Esophagus squamous epithelium (tissue), 5 donors: Measurements from ENCODE around the gene LRRC26. TPM values are rescaled to one million over a fixed set of nuclear protein-coding genes. Genes with fewer than 3 reads are reported as not detected.

Experiments
- DNase-seq: peaks from one replicate; lab custom pipeline; 2025; lab: John Stamatoyannopoulos, UW
- H3K27ac ChIP-seq, 4 donors: fragments of 200-600 bp; sonication (generic); one replicate each; pipeline ENCODE4 v1.5.1; 2016 to 2019; ENCODE audit warnings: mild to moderate bottlenecking in 1 of 4
- H3K27me3 ChIP-seq, 4 donors: fragments of 200-600 bp; sonication (generic); 1 replicate in 3 of 4; 2 replicates in 1 of 4; pipeline versions ENCODE4 v1.5.1 to v1.6.0; 2017 to 2021; ENCODE audit warnings: antibody characterized with exemption in 1 of 4
- H3K36me3 ChIP-seq, 3 donors: fragments of 200-600 bp; sonication (generic); one replicate each; pipeline ENCODE4 v1.5.1; 2016 to 2019
- H3K4me1 ChIP-seq, 3 donors: fragments of 200-600 bp; sonication (generic); one replicate each; pipeline ENCODE4 v1.5.1; 2017 to 2019
- H3K4me3 ChIP-seq, 4 donors: fragments of 200-600 bp; sonication (generic); 1 replicate in 3 of 4; 2 replicates in 1 of 4; pipeline ENCODE4 v1.5.1; 2016 to 2019; ENCODE audit warnings: mild to moderate bottlenecking in 2 of 4, moderate library complexity in 1 of 4
- H3K9me3 ChIP-seq, 3 donors: fragments of 200-600 bp; sonication (generic); one replicate each; pipeline ENCODE4 v1.5.1; 2016 to 2019
- CTCF ChIP-seq, 6 experiments: fragments of 450-650 bp in 4 of 6; fragments of 200-600 bp in 2 of 6; sonication (generic) in 2 of 6; IDR thresholded peaks; one replicate each; pipeline ENCODE4 v1.5.1; 2016 to 2019; ENCODE audit warnings: antibody characterized with exemption in 6 of 6, mild to moderate bottlenecking in 4 of 6, moderate library complexity in 4 of 6
- POLR2A ChIP-seq, 4 donors: fragments of 450-650 bp; IDR thresholded peaks; one replicate each; pipeline ENCODE4 v1.6.1; 2017; ENCODE audit warnings: antibody characterized with exemption in 4 of 4, mild to moderate bottlenecking in 4 of 4, moderate library complexity in 3 of 4
- WGBS, 2 donors: methylation state at CpG; one replicate each; pipeline ENCODE4 v1.1.5; 2018; 5-methylcytosine and 5-hydroxymethylcytosine counted together
- intact Hi-C: fragments of 100-400 bp; cut with DNase I; formaldehyde crosslinking; loops from one replicate; pipeline ENCODE4 v1.15.0; 2022
- total RNA-seq, 4 donors: library from RNA; depleted of rRNA; stranded (reverse); fragments of >200 nt; gene quantifications; one replicate each; pipeline ENCODE4 v1.1.0, GENCODE V29; 2016
- donor health status: DM: yes; HTN: yes; CAD: no.

The LRRC26 gene
- total RNA-seq, 4 donors from 2014 or later = 0.82 to 3.7 (median 0.95) TPM; not detected in 1

- Histone ChIP-seq H3K27me3 (peaks cover 26 to 100% (median 62%) of the 10 kb centered on the region in 4 donors), H3K4me1 (peaks cover 20 to 44% (median 26%) of the 10 kb centered on the region in 3 donors), H3K27ac (no peak overlapping the region), H3K36me3 (no peaks in the 10 kb centered on the region), H3K4me3 (no peak overlapping the region), H3K9me3 (no peaks in the 10 kb centered on the region)
- intact Hi-C loops = no loop called here
- TF ChIP-seq POLR2A (IDR thresholded peaks at IDR 0.05) (no peak), CTCF (IDR thresholded peaks at IDR 0.05) (no peak)
- DNase-seq = no peak
- 41 to 42% methylated on average over 16 to 20 of the region's 56 CpGs for WGBS, 2 donors
These were observed 8.9 kb downstream of the LRRC26 start for GRCh38 chr9:137160716-137161557.

GRCh38 chr9:137160054-137160425, 9.8 kb downstream of the LRRC26 start:
- TF ChIP-seq CTCF (IDR thresholded peaks at IDR 0.05) (no peak), POLR2A (IDR thresholded peaks at IDR 0.05) (no peak)
- intact Hi-C loops = no loop called here
- H3K4me1 ChIP-seq = peaks cover 20 to 44% (median 26%) of the 10 kb centered on the region in 3 donors
- H3K27me3 ChIP-seq = peaks cover 26 to 100% (median 53%) of the 10 kb centered on the region in 4 donors
- DNase-seq = no peak
- no peaks in the 10 kb centered on the region for H3K9me3 ChIP-seq
- no peaks in the 10 kb centered on the region for H3K36me3 ChIP-seq
- H3K27ac ChIP-seq = no peak overlapping the region
- WGBS, 2 donors = 59 to 63% methylated on average over 6 to 9 of the region's 17 CpGs
- H3K4me3 ChIP-seq = no peak overlapping the region

- H3K9me3 ChIP-seq = no peaks in the 10 kb centered on the region
- no peak overlapping the region for H3K27ac ChIP-seq
- H3K36me3 ChIP-seq = no peaks in the 10 kb centered on the region
- DNase-seq = no peak
- intact Hi-C loops = no loop called here
- 31 to 32% methylated on average over 13 to 14 of the region's 14 CpGs for WGBS, 2 donors
- peaks cover 21 to 100% (median 47%) of the 10 kb centered on the region in 4 donors for H3K27me3 ChIP-seq
- peaks cover 20 to 44% (median 26%) of the 10 kb centered on the region in 3 donors for H3K4me1 ChIP-seq
- no peak overlapping the region for H3K4me3 ChIP-seq
- TF ChIP-seq CTCF (IDR thresholded peaks at IDR 0.05) (no peak), POLR2A (IDR thresholded peaks at IDR 0.05) (no peak)
These were observed 10.5 kb downstream of the LRRC26 start for GRCh38 chr9:137159105-137160053.

- Histone ChIP-seq H3K27me3 (peaks cover 18 to 92% (median 42%) of the 10 kb centered on the region in 4 donors), H3K4me3 (no peak overlapping the region), H3K27ac (no peak overlapping the region), H3K9me3 (no peaks in the 10 kb centered on the region), H3K4me1 (peaks cover 20 to 43% (median 26%) of the 10 kb centered on the region in 3 donors), H3K36me3 (no peaks in the 10 kb centered on the region)
- 0 to 20% methylated on average over 1 of the region's 4 CpGs for WGBS, 2 donors
- TF ChIP-seq CTCF (IDR thresholded peaks at IDR 0.05) = no peak
- TF ChIP-seq POLR2A (IDR thresholded peaks at IDR 0.05) = no peak
- intact Hi-C loops = no loop called here
- no peak for DNase-seq
These were observed 11.2 kb downstream of the LRRC26 start for GRCh38 chr9:137158625-137159024.
